Esophagus muscularis mucosa (tissue), 4 donors: Measurements from ENCODE around the gene PRSS21. TPM values are rescaled to one million over a fixed set of nuclear protein-coding genes. Genes with fewer than 3 reads are reported as not detected.

Source experiments
- DNase-seq: peaks from one replicate; pipeline ENCODE4 v3.0.0-alpha.2; 2017; ENCODE audit errors: extremely low spot score
- H3K27ac ChIP-seq, 4 donors: fragments of 200-600 bp; sonication (generic); replicated peaks in 1 of 4; 1 replicate in 3 of 4; 2 replicates in 1 of 4; pipeline ENCODE4 v1.5.1; 2016 to 2019; ENCODE audit warnings: mild to moderate bottlenecking in 1 of 4
- H3K27me3 ChIP-seq, 4 donors: fragments of 200-600 bp; sonication (generic); one replicate each; pipeline versions ENCODE4 v1.5.1 to v1.6.0; 2016 to 2019
- H3K36me3 ChIP-seq, 4 donors: fragments of 200-600 bp; sonication (generic); one replicate each; pipeline ENCODE4 v1.5.1; 2016 to 2019
- H3K4me1 ChIP-seq, 4 donors: fragments of 200-600 bp; sonication (generic); one replicate each; pipeline ENCODE4 v1.5.1; 2016 to 2019
- H3K4me3 ChIP-seq, 4 donors: fragments of 200-600 bp; sonication (generic); 1 replicate in 2 of 4; 2 replicates in 2 of 4; pipeline ENCODE4 v1.5.1; 2016 to 2019; ENCODE audit warnings: mild to moderate bottlenecking in 4 of 4, moderate library complexity in 1 of 4
- H3K9me3 ChIP-seq, 4 donors: fragments of 200-600 bp; sonication (generic); 1 replicate in 3 of 4; 2 replicates in 1 of 4; pipeline ENCODE4 v1.5.1; 2016 to 2019
- EP300 ChIP-seq: sonication (generic); formaldehyde crosslinking; IDR thresholded peaks from one replicate; pipeline ENCODE4 v1.6.1; 2017; ENCODE audit warnings: antibody characterized with exemption
- POLR2A ChIP-seq: fragments of 450-650 bp; IDR thresholded peaks from one replicate; pipeline ENCODE4 v1.6.1; 2017; ENCODE audit warnings: antibody characterized with exemption, moderate library complexity, mild to moderate bottlenecking, low read depth
- POLR2AphosphoS5 ChIP-seq, 2 donors: sonication (generic); formaldehyde crosslinking; IDR thresholded peaks; one replicate each; pipeline ENCODE4 v1.6.1; 2017; ENCODE audit warnings: antibody characterized with exemption in 2 of 2
- WGBS: methylation state at CpG from one replicate; pipeline ENCODE4 v1.1.5; 2018; 5-methylcytosine and 5-hydroxymethylcytosine counted together
- intact Hi-C: fragments of 100-400 bp; cut with DNase I; formaldehyde crosslinking; loops from one replicate; pipeline ENCODE4 v1.15.1; 2023
- total RNA-seq, 4 donors: library from RNA; depleted of rRNA; stranded (reverse); fragments of >200 nt; gene quantifications; one replicate each; pipeline versions ENCODE4 v1.1.0 to v1.2.1, GENCODE V29; 2016
- TF ChIP-seq, protein P1 (sequence below), 3 experiments: fragments of 200-600 bp in 2 of 3; fragments of 450-650 bp in 1 of 3; sonication (generic) in 2 of 3; IDR thresholded peaks; one replicate each; pipeline ENCODE4 v1.5.1; 2017 to 2019; ENCODE audit warnings: antibody characterized with exemption in 3 of 3, mild to moderate bottlenecking in 2 of 3, moderate library complexity in 1 of 3

PRSS21 gene
- total RNA-seq, 4 donors from 2014 or later: not detected

DNA sequence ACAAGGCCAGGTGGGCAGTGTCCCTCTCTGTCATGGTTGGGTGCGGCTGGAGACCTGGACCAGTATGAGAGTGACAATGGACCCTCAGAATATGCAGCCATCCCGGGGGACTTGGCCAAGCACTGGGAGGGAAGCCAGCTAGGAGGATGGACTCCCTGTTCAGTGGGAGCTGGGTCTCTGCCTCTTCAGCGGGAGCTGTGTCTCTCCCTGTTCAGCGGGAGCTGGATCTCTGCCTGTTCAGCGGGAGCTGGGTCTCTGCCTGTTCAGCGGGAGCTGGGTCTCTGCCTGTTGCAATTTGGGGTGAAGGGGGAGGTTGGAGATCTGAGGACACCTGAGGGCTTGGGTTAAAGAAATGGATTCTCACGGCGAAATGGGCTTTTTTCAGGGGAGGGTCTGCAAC lies 25.9 kb upstream of the PRSS21 start:
- peaks cover 0 to 81% (median 13%) of the 10 kb centered on the region in 4 donors for H3K27me3 ChIP-seq
- H3K4me1 ChIP-seq: no peaks in the 10 kb centered on the region
- 71% methylated on average over 8 of the region's 8 CpGs for WGBS
- H3K27ac ChIP-seq: no peak overlapping the region
- H3K36me3 ChIP-seq: no peaks in the 10 kb centered on the region
- H3K9me3 ChIP-seq: no peaks in the 10 kb centered on the region
- no peak for DNase-seq
- intact Hi-C loops: no loop called here
- no peak overlapping the region for H3K4me3 ChIP-seq
- TF ChIP-seq POLR2AphosphoS5 (IDR thresholded peaks at IDR 0.05) (no peak), EP300 (no peak)

DNA sequence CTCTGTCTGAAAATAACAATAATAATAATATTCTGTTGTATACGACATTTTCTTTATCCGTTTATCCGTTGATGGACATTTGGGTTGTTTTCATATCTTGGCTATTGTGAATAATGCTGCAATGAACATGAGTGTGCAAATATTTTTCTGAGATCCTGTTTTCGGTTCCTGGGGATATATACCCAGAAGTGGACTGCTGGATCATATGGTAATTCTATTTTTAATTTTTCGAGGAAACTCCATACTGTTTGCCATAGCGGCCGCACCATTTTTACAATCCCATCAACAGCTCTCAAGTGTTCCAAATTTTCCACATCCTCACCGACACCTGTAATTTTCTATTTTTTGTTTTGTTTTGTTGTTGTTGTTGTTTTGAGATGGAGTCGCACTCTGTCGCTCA lies 24.1 kb upstream of the PRSS21 start:
- H3K9me3 ChIP-seq: no peaks in the 10 kb centered on the region
- no peaks in the 10 kb centered on the region for H3K36me3 ChIP-seq
- no peak overlapping the region for H3K27ac ChIP-seq
- 81% methylated on average over 10 of the region's 10 CpGs for WGBS
- no peak overlapping the region for H3K4me3 ChIP-seq
- peaks cover 0 to 69% (median 5%) of the 10 kb centered on the region in 4 donors for H3K27me3 ChIP-seq
- intact Hi-C loops: no loop called here
- DNase-seq: no peak
- H3K4me1 ChIP-seq: no peaks in the 10 kb centered on the region
- TF ChIP-seq POLR2A (no peak), POLR2AphosphoS5 (IDR thresholded peaks at IDR 0.05) (no peak), EP300 (no peak)
- TF ChIP-seq, protein P1, sequence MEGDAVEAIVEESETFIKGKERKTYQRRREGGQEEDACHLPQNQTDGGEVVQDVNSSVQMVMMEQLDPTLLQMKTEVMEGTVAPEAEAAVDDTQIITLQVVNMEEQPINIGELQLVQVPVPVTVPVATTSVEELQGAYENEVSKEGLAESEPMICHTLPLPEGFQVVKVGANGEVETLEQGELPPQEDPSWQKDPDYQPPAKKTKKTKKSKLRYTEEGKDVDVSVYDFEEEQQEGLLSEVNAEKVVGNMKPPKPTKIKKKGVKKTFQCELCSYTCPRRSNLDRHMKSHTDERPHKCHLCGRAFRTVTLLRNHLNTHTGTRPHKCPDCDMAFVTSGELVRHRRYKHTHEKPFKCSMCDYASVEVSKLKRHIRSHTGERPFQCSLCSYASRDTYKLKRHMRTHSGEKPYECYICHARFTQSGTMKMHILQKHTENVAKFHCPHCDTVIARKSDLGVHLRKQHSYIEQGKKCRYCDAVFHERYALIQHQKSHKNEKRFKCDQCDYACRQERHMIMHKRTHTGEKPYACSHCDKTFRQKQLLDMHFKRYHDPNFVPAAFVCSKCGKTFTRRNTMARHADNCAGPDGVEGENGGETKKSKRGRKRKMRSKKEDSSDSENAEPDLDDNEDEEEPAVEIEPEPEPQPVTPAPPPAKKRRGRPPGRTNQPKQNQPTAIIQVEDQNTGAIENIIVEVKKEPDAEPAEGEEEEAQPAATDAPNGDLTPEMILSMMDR (IDR thresholded peaks at IDR 0.05): no peak

DNA sequence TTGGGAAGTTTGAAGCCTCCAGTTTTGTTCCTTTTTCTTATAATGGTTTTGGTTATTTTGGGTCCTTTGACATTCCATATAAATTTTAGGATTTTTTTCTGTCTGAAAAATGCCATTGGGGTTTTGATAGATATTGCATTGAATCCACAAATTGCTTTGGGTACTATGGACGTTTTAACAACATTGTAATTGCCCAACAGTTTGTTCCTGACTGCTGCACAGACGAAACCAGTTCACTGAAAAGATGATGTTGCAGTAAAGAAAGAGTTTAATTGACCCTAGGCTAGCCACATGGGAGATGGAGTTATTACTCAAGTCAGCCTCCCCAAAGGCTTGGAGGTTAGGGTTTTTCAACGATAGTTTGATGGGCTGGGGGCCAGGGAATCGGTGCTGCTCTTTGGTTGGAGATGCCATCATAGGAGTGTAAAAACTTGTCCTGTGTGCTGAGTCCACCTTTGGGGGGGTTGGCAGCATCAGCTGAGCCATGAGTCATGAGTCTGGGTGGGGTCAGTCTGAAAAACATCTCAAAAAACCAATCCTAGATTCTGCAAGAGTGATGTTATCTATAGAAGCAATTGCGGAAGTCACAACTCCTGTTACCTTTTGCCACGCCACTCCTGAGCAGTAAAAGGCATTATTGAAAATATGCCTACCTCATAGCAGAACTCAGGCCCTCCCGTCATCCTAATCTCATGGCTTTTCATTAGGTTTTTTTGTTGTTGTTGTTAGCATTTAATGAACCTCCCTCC lies 21.5 kb upstream of the PRSS21 start:
- H3K36me3 ChIP-seq: no peaks in the 10 kb centered on the region
- no peak overlapping the region for H3K4me3 ChIP-seq
- no peak for DNase-seq
- H3K9me3 ChIP-seq: no peaks in the 10 kb centered on the region
- TF ChIP-seq EP300 (no peak), POLR2A (no peak), POLR2AphosphoS5 (IDR thresholded peaks at IDR 0.05) (no peak)
- TF ChIP-seq, protein P1 (IDR thresholded peaks at IDR 0.05): no peak
- H3K27me3 ChIP-seq: peaks cover 0 to 66% (median 2%) of the 10 kb centered on the region in 4 donors
- no peak overlapping the region for H3K27ac ChIP-seq
- WGBS: 73% methylated on average over 7 of the region's 7 CpGs
- no peaks in the 10 kb centered on the region for H3K4me1 ChIP-seq
- intact Hi-C loops: no loop called here

DNA sequence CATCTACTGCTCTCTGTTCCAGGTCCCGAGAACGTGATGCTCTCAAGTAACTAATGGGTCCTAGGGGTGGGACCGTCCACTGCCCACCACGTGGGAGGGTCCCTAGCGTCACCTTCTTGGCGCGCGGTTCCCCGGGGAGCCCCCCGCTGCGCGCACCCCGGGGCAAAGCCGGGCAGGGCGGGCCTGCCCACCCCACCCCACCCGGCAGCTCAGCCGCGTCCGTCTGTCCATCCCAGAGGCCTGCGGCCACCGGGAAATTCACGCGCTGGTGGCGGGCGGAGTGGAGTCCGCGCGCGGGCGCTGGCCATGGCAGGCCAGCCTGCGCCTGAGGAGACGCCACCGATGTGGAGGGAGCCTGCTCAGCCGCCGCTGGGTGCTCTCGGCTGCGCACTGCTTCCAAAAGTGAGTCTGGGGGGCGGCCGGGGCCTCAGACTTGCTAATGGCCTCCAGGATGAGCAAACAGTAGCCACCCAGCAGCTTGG lies 18.3 kb upstream of the PRSS21 start:
- no peaks in the 10 kb centered on the region for H3K4me1 ChIP-seq
- H3K27ac ChIP-seq: no peak overlapping the region
- TF ChIP-seq POLR2A: no peak
- no peak for TF ChIP-seq POLR2AphosphoS5 (IDR thresholded peaks at IDR 0.05)
- TF ChIP-seq EP300: no peak
- TF ChIP-seq, protein P1 (IDR thresholded peaks at IDR 0.05): no peak
- peaks cover 0 to 39% (median 0%) of the 10 kb centered on the region in 4 donors for H3K27me3 ChIP-seq
- H3K9me3 ChIP-seq: peaks cover 0 to 9% (median 5%) of the 10 kb centered on the region in 4 donors
- WGBS: 80% methylated on average over 15 of the region's 39 CpGs
- H3K4me3 ChIP-seq: no peak overlapping the region
- no peaks in the 10 kb centered on the region for H3K36me3 ChIP-seq
- intact Hi-C loops: no loop called here
- DNase-seq: no peak

DNA sequence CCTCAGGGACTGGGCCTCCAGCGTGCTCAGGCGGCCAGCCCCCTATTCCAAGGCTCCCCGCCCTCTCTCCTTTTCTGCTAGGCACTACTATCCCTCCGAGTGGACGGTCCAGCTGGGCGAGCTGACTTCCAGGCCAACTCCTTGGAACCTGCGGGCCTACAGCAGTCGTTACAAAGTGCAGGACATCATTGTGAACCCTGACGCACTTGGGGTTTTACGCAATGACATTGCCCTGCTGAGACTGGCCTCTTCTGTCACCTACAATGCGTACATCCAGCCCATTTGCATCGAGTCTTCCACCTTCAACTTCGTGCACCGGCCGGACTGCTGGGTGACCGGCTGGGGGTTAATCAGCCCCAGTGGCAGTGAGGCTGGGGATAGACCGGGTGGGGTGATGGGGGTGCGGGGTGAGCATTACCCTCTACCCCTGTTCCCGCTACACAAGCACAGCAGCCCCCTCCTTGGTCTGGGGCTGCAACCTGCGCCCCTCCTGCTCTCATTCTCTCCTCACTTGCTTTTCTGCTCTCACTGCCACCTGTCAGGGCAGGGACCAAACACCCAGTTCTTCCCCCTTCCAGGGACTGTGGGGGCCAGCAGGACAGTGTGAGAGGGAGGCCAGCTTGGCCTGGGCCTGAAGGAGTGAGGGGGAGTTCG lies 17.7 kb upstream of the PRSS21 start:
- H3K4me1 ChIP-seq: no peaks in the 10 kb centered on the region
- H3K36me3 ChIP-seq: no peaks in the 10 kb centered on the region
- peaks cover 0 to 15% (median 11%) of the 10 kb centered on the region in 4 donors for H3K9me3 ChIP-seq
- peaks cover 0 to 37% (median 0%) of the 10 kb centered on the region in 4 donors for H3K27me3 ChIP-seq
- no peak overlapping the region for H3K27ac ChIP-seq
- intact Hi-C loops: no loop called here
- 83% methylated on average over 20 of the region's 21 CpGs for WGBS
- H3K4me3 ChIP-seq: no peak overlapping the region
- no peak for TF ChIP-seq EP300
- TF ChIP-seq POLR2AphosphoS5 (IDR thresholded peaks at IDR 0.05): no peak
- TF ChIP-seq POLR2A: no peak
- TF ChIP-seq, protein P1 (IDR thresholded peaks at IDR 0.05): no peak
- DNase-seq: no peak
